IMR-90 (cell line): ENCODE measurements around the gene PROZ. TPM values are rescaled to one million over a fixed set of nuclear protein-coding genes. Genes with fewer than 3 reads are reported as not detected.

ENCODE experiments used
- ATAC-seq: fragments of 200-7000 bp; cut with Tn5 transposase; 2 replicates; pipeline ENCODE4 v1.9.1; 2020; ENCODE audit warnings: low read depth, mild to moderate bottlenecking, moderate library complexity
- BruUV-seq: library from RNA; stranded (reverse); fragments of 400-500 nt; replicated peaks from 2 replicates; lab custom pipeline; 2021; lab: Mats Ljungman, UMichigan
- CTCF ChIA-PET: fragments of 300-600 bp; formaldehyde crosslinking; extraction: SDS; loops from one replicate; lab custom pipeline; 2021; ENCODE audit warnings: antibody characterized with exemption; lab: Yijun Ruan, JAX
- POLR2A ChIA-PET: fragments of 300-600 bp; sonication (Branson Sonifier 250); formaldehyde crosslinking; loops from one replicate; lab custom pipeline; 2022; ENCODE audit warnings: antibody characterized with exemption; ENCODE audit not compliant: unreplicated experiment; lab: Charles Lee
- DNase-seq: peaks from one replicate; pipeline ENCODE4 v3.0.0; 2013
- H2AFZ ChIP-seq: replicated peaks from 2 replicates; pipeline ENCODE3; 2013; ENCODE audit warnings: low read length, mild to moderate bottlenecking; ENCODE audit not compliant: poor library complexity
- H2AK5ac ChIP-seq: 2 replicates; pipeline ENCODE4 v1.6.1; 2013; ENCODE audit warnings: low read depth, low read length, inconsistent platforms
- H2AK9ac ChIP-seq: replicated peaks from 2 replicates; pipeline ENCODE3; 2013; ENCODE audit warnings: mild to moderate bottlenecking, low read depth, low read length, moderate library complexity; ENCODE audit not compliant: poor library complexity
- H2BK120ac ChIP-seq: 2 replicates; pipeline ENCODE4 v1.6.1; 2013; ENCODE audit warnings: low read depth, low read length, inconsistent platforms
- H2BK15ac ChIP-seq: 3 replicates; pipeline ENCODE4 v1.6.1; 2013; ENCODE audit warnings: low read depth, low read length, inconsistent platforms
- H2BK20ac ChIP-seq: 2 replicates; pipeline ENCODE4 v1.6.1; 2013; ENCODE audit warnings: low read depth, mild to moderate bottlenecking, inconsistent platforms, low read length, moderate library complexity
- H2BK5ac ChIP-seq: 2 replicates; pipeline ENCODE4 v1.6.1; 2013; ENCODE audit warnings: mild to moderate bottlenecking, low read depth, low read length, inconsistent platforms; ENCODE audit not compliant: poor library complexity, severe bottlenecking
- H3K14ac ChIP-seq: replicated peaks from 2 replicates; pipeline ENCODE4 v1.6.1; 2013; ENCODE audit warnings: low read depth, low read length, inconsistent platforms
- H3K18ac ChIP-seq: 2 replicates; pipeline ENCODE4 v1.6.1; 2013; ENCODE audit warnings: low read depth, low read length, control low read depth
- H3K23ac ChIP-seq: 2 replicates; pipeline ENCODE4 v1.6.1; 2013; ENCODE audit warnings: low read depth, low read length, inconsistent platforms
- H3K27ac ChIP-seq: 2 replicates; pipeline ENCODE4 v1.5.1; 2013; ENCODE audit warnings: mild to moderate bottlenecking, control low read depth, low read length; ENCODE audit not compliant: insufficient read depth
- H3K27me3 ChIP-seq: 2 replicates; pipeline ENCODE4 v1.6.1; 2013; ENCODE audit warnings: low read length; ENCODE audit not compliant: control insufficient read depth, insufficient read depth
- H3K36me3 ChIP-seq: 2 replicates; pipeline ENCODE4 v1.6.1; 2013; ENCODE audit warnings: low read length, mixed read lengths; ENCODE audit not compliant: control insufficient read depth, insufficient read depth
- H3K4ac ChIP-seq: 2 replicates; pipeline ENCODE4 v1.6.1; 2013; ENCODE audit warnings: low read depth, low read length, inconsistent platforms
- H3K4me1 ChIP-seq: 2 replicates; pipeline ENCODE4 v1.6.1; 2013; ENCODE audit warnings: low read length, mixed read lengths; ENCODE audit not compliant: control insufficient read depth, insufficient read depth
- H3K4me2 ChIP-seq: 2 replicates; pipeline ENCODE4 v1.6.1; 2013; ENCODE audit warnings: low read depth, mild to moderate bottlenecking, control low read depth, low read length, moderate library complexity
- H3K4me3 ChIP-seq: 2 replicates; pipeline ENCODE4 v1.5.1; 2013; ENCODE audit warnings: low read depth, mild to moderate bottlenecking, control low read depth, low read length, moderate library complexity; ENCODE audit not compliant: insufficient read depth
- H3K56ac ChIP-seq: 2 replicates; pipeline ENCODE4 v1.6.1; 2013; ENCODE audit warnings: low read length, inconsistent platforms; ENCODE audit not compliant: insufficient read depth; ENCODE audit errors: extremely low read depth
- H3K79me1 ChIP-seq, 2 experiments: 2 replicates each; pipeline ENCODE4 v1.6.1; 2013; ENCODE audit warnings: low read length in 2 of 2, inconsistent platforms in 1 of 2, low read depth in 1 of 2
- H3K9ac ChIP-seq: 2 replicates; pipeline ENCODE4 v1.6.1; 2013; ENCODE audit warnings: low read depth, low read length, control low read depth
- H3K9me1 ChIP-seq: 2 replicates; pipeline ENCODE4 v1.6.1; 2013; ENCODE audit warnings: low read length, inconsistent platforms; ENCODE audit not compliant: insufficient read depth
- H3K9me3 ChIP-seq: 2 replicates; pipeline ENCODE4 v1.6.1; 2013; ENCODE audit warnings: low read length; ENCODE audit not compliant: control insufficient read depth, insufficient read depth
- H4K20me1 ChIP-seq: 2 replicates; pipeline ENCODE4 v1.6.1; 2013; ENCODE audit warnings: low read length, inconsistent platforms; ENCODE audit not compliant: insufficient read depth
- H4K5ac ChIP-seq: 2 replicates; pipeline ENCODE4 v1.6.1; 2013; ENCODE audit warnings: mild to moderate bottlenecking, low read depth, low read length, control low read depth
- H4K8ac ChIP-seq, 2 experiments: 2 replicates each; pipeline ENCODE4 v1.6.1; 2013; ENCODE audit warnings: low read depth in 2 of 2, low read length in 2 of 2, control low read depth in 1 of 2, inconsistent platforms in 1 of 2
- H4K91ac ChIP-seq: 2 replicates; pipeline ENCODE4 v1.6.1; 2013; ENCODE audit warnings: low read depth, low read length, inconsistent platforms; ENCODE audit not compliant: insufficient read depth
- MAFK ChIP-seq: IDR thresholded peaks from 2 replicates; pipeline ENCODE4 v1.6.1; 2012; ENCODE audit warnings: low read depth, low read length, improper control_type of control experiment
- MXI1 ChIP-seq: IDR thresholded peaks from 2 replicates; pipeline ENCODE4 v1.6.1; 2012; ENCODE audit warnings: low read depth, mild to moderate bottlenecking, low read length, moderate library complexity, borderline replicate concordance
- WGBS, 2 experiments: methylation state at CpG; one replicate each; pipeline versions ENCODE4 v1.1.5 to v1.1.7; 2013; ENCODE audit warnings: missing lambda C conversion rate in 2 of 2; ENCODE audit not compliant: insufficient read length in 1 of 2; ENCODE audit errors: extremely low coverage in 2 of 2; 5-methylcytosine and 5-hydroxymethylcytosine counted together
- dilution Hi-C: fragments of 300-500 bp; cut with HindIII; formaldehyde crosslinking; loops from one replicate; pipeline ENCODE4 v1.14.3; 2018; ENCODE audit warnings: low sequenced_read_pairs; ENCODE audit not compliant: unreplicated experiment
- in situ Hi-C: fragments of 300-500 bp; cut with MboI; formaldehyde crosslinking; loops from 3 replicates; pipeline ENCODE4 v1.14.3; 2019; ENCODE audit warnings: low sequenced_read_pairs, inconsistent platforms, mixed read lengths
- intact Hi-C: fragments of 100-400 bp; cut with micrococcal nuclease; formaldehyde crosslinking; loops from 2 replicates; pipeline ENCODE4 v1.10.0; 2022
- polyA plus RNA-seq, 3 experiments: library from polyadenylated mRNA; depleted of rRNA; stranded (reverse); fragments of >200 nt; gene quantifications; 2 replicates each; pipeline ENCODE4 v1.2.3, GENCODE V29; 2012; ENCODE audit warnings: low replicate concordance in 1 of 3
- total RNA-seq: library from RNA; depleted of rRNA; stranded (reverse); fragments of >200 nt; gene quantifications from 2 replicates; pipeline ENCODE4 v1.2.3, GENCODE V29; 2012

The PROZ gene
- total and polyA plus RNA-seq, 2 of the 4 experiments (the other 2 are of a cell fraction), result not detected

- no peaks in the 10 kb centered on the region for H3K9me3 ChIP-seq
- DNase-seq (peak; percentile 74), ATAC-seq (peak; percentile 47)
- no peaks in the 10 kb centered on the region for H3K36me3 ChIP-seq
- peaks cover 11% of the 10 kb centered on the region for H3K4me1 ChIP-seq
- peak overlapping the region; percentile 41; the same call in 1 of the 2 replicates for H4K5ac ChIP-seq
- in situ Hi-C loops, result no loop called here
- H2BK20ac ChIP-seq, result peak overlapping the region; percentile 5; the same call in 1 of the 2 replicates
- peak overlapping the region; percentile 94 to 98; a peak in 3 of 4 replicates for H4K8ac ChIP-seq
- H2AK9ac ChIP-seq, result peak overlapping the region; percentile 84
- no peak for TF ChIP-seq MXI1
- peak; percentile 88 for TF ChIP-seq MAFK
- H4K20me1 ChIP-seq, result no peaks in the 10 kb centered on the region
- peak overlapping the region; percentile 1; the same call in 1 of the 2 replicates for H3K9ac ChIP-seq
- H3K4me3 ChIP-seq, result no peak overlapping the region
- CTCF ChIA-PET, result no interaction called here
- dilution Hi-C loops, result no loop called here
- peak overlapping the region; percentile 71; the same call in 1 of the 2 replicates for H2AK5ac ChIP-seq
- peak overlapping the region; percentile 5; the same call in 1 of the 2 replicates for H3K4me2 ChIP-seq
- no peak overlapping the region for H3K18ac ChIP-seq
- peak overlapping the region; percentile 72; the same call in 1 of the 2 replicates for H3K14ac ChIP-seq
- peak overlapping the region; percentile 92 for H2AFZ ChIP-seq
- POLR2A ChIA-PET, result no interaction called here
- BruUV-seq, result no TSS peak
- WGBS, 2 experiments, result 47% methylated on average over 12 of the region's 28 CpGs; no CpG with 5 or more reads in 1 of the 2 experiments
- peak overlapping the region; percentile 59 for H3K4ac ChIP-seq
- H3K9me1 ChIP-seq, result peaks cover 5% of the 10 kb centered on the region; the same call in 1 of the 2 replicates
- no peak overlapping the region for H2BK15ac ChIP-seq
- no peak overlapping the region for H2BK5ac ChIP-seq
- H4K91ac ChIP-seq, result no peak overlapping the region; the same call in 1 of the 2 replicates
- H3K27me3 ChIP-seq, result 0 out of 2 replicates have a peak, but pooled peaks cover 2% of the 10 kb centered on the region
- no peak overlapping the region for H3K27ac ChIP-seq
- no peak overlapping the region for H3K56ac ChIP-seq
- 0 out of 2 replicates have a peak overlapping the region, but pooled peaks have one; percentile 53 for H3K23ac ChIP-seq
- no peaks in the 10 kb centered on the region for H3K79me1 ChIP-seq
- H2BK120ac ChIP-seq, result peak overlapping the region; percentile 56; the same call in 1 of the 2 replicates
- intact Hi-C loops, result loop anchor here (2.0 kb wide), 1 partner anchor 59 kb away; no protein-coding TSS in a partner anchor
Measured at GRCh38 chr13:113151745-113152690, 6.4 kb upstream of the PROZ start.
